Glomerular endothelial cell (primary cell): ENCODE data around the gene PCDH9. TPM values are rescaled to one million over a fixed set of nuclear protein-coding genes. Genes with fewer than 3 reads are reported as not detected.

ENCODE experiments used
- DNase-seq: peaks from one replicate; pipeline ENCODE4 v3.0.0-alpha.2; 2011; ENCODE audit warnings: low read depth, low spot score; ENCODE audit errors: extremely low read depth
- total RNA-seq: library from RNA; depleted of rRNA; stranded (reverse); fragments of >200 nt; gene quantifications from 2 replicates; pipeline ENCODE4 v1.2.3, GENCODE V29; 2015

The PCDH9 gene
- total RNA-seq, 1 donor from 2014 or later: 5.3 TPM

- DNase-seq: no peak
Measured at GRCh38 chr13:66365101-66365500, 865.0 kb downstream of the PCDH9 start.

- no peak for DNase-seq
Measured at GRCh38 chr13:66364346-66364745, 865.8 kb downstream of the PCDH9 start.

GRCh38 chr13:66362485-66362884, 867.7 kb downstream of the PCDH9 start:
- DNase-seq: no peak

GRCh38 chr13:66359910-66360552, 870.1 kb downstream of the PCDH9 start:
- DNase-seq: no peak

- DNase-seq: no peak
Measured at GRCh38 chr13:66359393-66359792, 870.7 kb downstream of the PCDH9 start.

- DNase-seq: no peak
Measured at GRCh38 chr13:66358564-66358963, 871.6 kb downstream of the PCDH9 start.

- no peak for DNase-seq
Measured at GRCh38 chr13:66357463-66357862, 872.7 kb downstream of the PCDH9 start.

- DNase-seq: no peak
Measured at GRCh38 chr13:66354879-66355751, 875.0 kb downstream of the PCDH9 start.

- DNase-seq: no peak
Measured at GRCh38 chr13:66353664-66354063, 876.5 kb downstream of the PCDH9 start.

- no peak for DNase-seq
Measured at GRCh38 chr13:66349966-66350365, 880.2 kb downstream of the PCDH9 start.

- no peak for DNase-seq
Measured at GRCh38 chr13:66348745-66349690, 881.1 kb downstream of the PCDH9 start.

GRCh38 chr13:66347486-66348117, 882.5 kb downstream of the PCDH9 start:
- no peak for DNase-seq

GRCh38 chr13:66345971-66346370, 884.2 kb downstream of the PCDH9 start:
- no peak for DNase-seq

GRCh38 chr13:66345518-66345810, 884.7 kb downstream of the PCDH9 start:
- no peak for DNase-seq

- DNase-seq: no peak
Measured at GRCh38 chr13:66344805-66345517, 885.2 kb downstream of the PCDH9 start.

GRCh38 chr13:66343224-66343828, 886.8 kb downstream of the PCDH9 start:
- no peak for DNase-seq

- no peak for DNase-seq
Measured at GRCh38 chr13:66341635-66342377, 888.3 kb downstream of the PCDH9 start.

- DNase-seq: no peak
Measured at GRCh38 chr13:66339214-66339613, 890.9 kb downstream of the PCDH9 start.

- no peak for DNase-seq
Measured at GRCh38 chr13:66338542-66338941, 891.6 kb downstream of the PCDH9 start.
